OCI-LY1 (cell line): ENCODE results near the gene TAOK1.

ENCODE experiments used
- H2AFZ ChIP-seq: fragments of 200-600 bp; sonication (generic), shearing (Covaris generic); 2 replicates; pipeline ENCODE4 v1.6.0; 2014; ENCODE audit warnings: antibody characterized with exemption, mild to moderate bottlenecking, low read length
- H3F3A ChIP-seq: fragments of 200-600 bp; sonication (generic), shearing (Covaris generic); 2 replicates; pipeline ENCODE4 v1.6.0; 2014; ENCODE audit warnings: mild to moderate bottlenecking, antibody characterized with exemption, low read length, moderate library complexity; ENCODE audit not compliant: insufficient read depth
- H3K27ac ChIP-seq: fragments of 200-600 bp; sonication (generic); 2 replicates; pipeline ENCODE4 v1.5.1; 2014; ENCODE audit warnings: low read length, mixed run types, mild to moderate bottlenecking, low read depth; ENCODE audit not compliant: poor library complexity, severe bottlenecking
- H3K27me3 ChIP-seq: fragments of 200-600 bp; sonication (generic); 2 replicates; pipeline ENCODE4 v1.6.0; 2014; ENCODE audit warnings: antibody characterized with exemption, mild to moderate bottlenecking, low read length, moderate library complexity; ENCODE audit not compliant: insufficient read depth
- H3K36me3 ChIP-seq: fragments of 200-600 bp; sonication (generic); 2 replicates; pipeline ENCODE4 v1.6.1; 2014; ENCODE audit warnings: mild to moderate bottlenecking, antibody characterized with exemption, low read length, moderate library complexity, mixed read lengths; ENCODE audit not compliant: insufficient read depth
- H3K4me1 ChIP-seq: fragments of 200-600 bp; sonication (generic); 2 replicates; pipeline ENCODE4 v1.5.1; 2014; ENCODE audit warnings: mild to moderate bottlenecking, low read length, moderate library complexity; ENCODE audit not compliant: insufficient read depth, severe bottlenecking
- H3K4me2 ChIP-seq: fragments of 200-600 bp; sonication (generic), shearing (Covaris generic); 2 replicates; pipeline ENCODE4 v1.6.1; 2014; ENCODE audit warnings: low read length
- H3K4me3 ChIP-seq: fragments of 200-600 bp; sonication (generic); 2 replicates; pipeline ENCODE4 v1.5.1; 2014; ENCODE audit warnings: low read length, low read depth, mild to moderate bottlenecking, mixed read lengths; ENCODE audit not compliant: poor library complexity, severe bottlenecking
- H3K79me2 ChIP-seq: fragments of 200-600 bp; shearing (Covaris generic); 2 replicates; pipeline ENCODE4 v1.6.1; 2016; ENCODE audit warnings: mixed run types, low read length, mixed read lengths; ENCODE audit not compliant: insufficient read depth
- H3K9ac ChIP-seq: fragments of 200-600 bp; sonication (generic), shearing (Covaris generic); 2 replicates; pipeline ENCODE4 v1.6.1; 2014; ENCODE audit warnings: mild to moderate bottlenecking, low read length, mixed read lengths
- H3K9me2 ChIP-seq: fragments of 200-600 bp; sonication (generic), shearing (Covaris generic); 2 replicates; pipeline ENCODE4 v1.6.1; 2014; ENCODE audit warnings: low read depth, mild to moderate bottlenecking, low read length, mixed read lengths
- H3K9me3 ChIP-seq: fragments of 200-600 bp; shearing (Covaris generic); 2 replicates; pipeline ENCODE4 v1.6.1; 2014; ENCODE audit warnings: low read length, mixed read lengths
- H4K20me1 ChIP-seq: fragments of 200-600 bp; sonication (generic), shearing (Covaris generic); 2 replicates; pipeline ENCODE4 v1.6.0; 2016; ENCODE audit warnings: mild to moderate bottlenecking, low read length; ENCODE audit not compliant: insufficient read depth
- CTCF ChIP-seq: fragments of 200-600 bp; sonication (generic), shearing (Covaris generic); IDR thresholded peaks from 2 replicates; pipeline ENCODE4 v1.5.1; 2017; ENCODE audit warnings: mild to moderate bottlenecking, antibody characterized with exemption, low read length, moderate library complexity, mixed read lengths
- EZH2 ChIP-seq: fragments of 200-600 bp; sonication (generic), shearing (Covaris generic); IDR thresholded peaks from 2 replicates; pipeline ENCODE4 v1.8.0; 2017; ENCODE audit warnings: borderline replicate concordance, mixed run types, mild to moderate bottlenecking, antibody characterized with exemption, low read length, moderate library complexity, mixed read lengths

TAOK1 gene

GRCh38 chr17:29591737-29592608, 201.8 kb downstream of the TAOK1 start:
- peaks cover 58% of the 10 kb centered on the region for H3K4me1 ChIP-seq
- H3K9me2 ChIP-seq: no peaks in the 10 kb centered on the region
- peaks cover 9% of the 10 kb centered on the region; the same call in 1 of the 2 replicates for H3K79me2 ChIP-seq
- peak overlapping the region; percentile 93; the same call in 1 of the 2 replicates for H3K9ac ChIP-seq
- H3K36me3 ChIP-seq: no peaks in the 10 kb centered on the region
- no peaks in the 10 kb centered on the region for H3K27me3 ChIP-seq
- H3K4me2 ChIP-seq: peak overlapping the region; percentile 99
- H3K4me3 ChIP-seq: peak overlapping the region; percentile 85
- no peak overlapping the region for H2AFZ ChIP-seq
- H4K20me1 ChIP-seq: no peaks in the 10 kb centered on the region
- H3K9me3 ChIP-seq: no peaks in the 10 kb centered on the region
- no peaks in the 10 kb centered on the region for H3F3A ChIP-seq
- no peak for TF ChIP-seq EZH2
- TF ChIP-seq CTCF: peak; percentile 96
- peak overlapping the region; percentile 87 for H3K27ac ChIP-seq

GRCh38 chr17:29592850-29593551, 202.8 kb downstream of the TAOK1 start, which contains the start of gene ANKRD13B:
Gene ANKRD13B, plus strand, starts transcription at chr17:29593132. Its CDS starts 490 bp downstream, at chr17:29593622.
- no peaks in the 10 kb centered on the region for H3F3A ChIP-seq
- H3K79me2 ChIP-seq: peaks cover under 1% of the 10 kb centered on the region; the same call in 1 of the 2 replicates
- no peaks in the 10 kb centered on the region for H3K36me3 ChIP-seq
- no peak within 1 kb of the TSS for H2AFZ ChIP-seq
- H4K20me1 ChIP-seq: no peaks in the 10 kb centered on the region
- peaks cover 48% of the 10 kb centered on the region for H3K4me1 ChIP-seq
- H3K9ac ChIP-seq: peak within 1 kb of the TSS; percentile 65
- H3K27me3 ChIP-seq: no peaks in the 10 kb centered on the region
- no peaks in the 10 kb centered on the region for H3K9me3 ChIP-seq
- H3K4me2 ChIP-seq: peak within 1 kb of the TSS; percentile 99
- H3K4me3 ChIP-seq: peak within 1 kb of the TSS; percentile 85
- H3K27ac ChIP-seq: peak within 1 kb of the TSS; percentile 64
- no peak for TF ChIP-seq CTCF
- TF ChIP-seq EZH2: no peak
- H3K9me2 ChIP-seq: no peaks in the 10 kb centered on the region

- H3F3A ChIP-seq: no peaks in the 10 kb centered on the region
- H3K79me2 ChIP-seq: no peaks in the 10 kb centered on the region; the same call in 1 of the 2 replicates
- peak overlapping the region; percentile 73 for H3K4me3 ChIP-seq
- no peaks in the 10 kb centered on the region for H3K9me2 ChIP-seq
- H3K27me3 ChIP-seq: no peaks in the 10 kb centered on the region
- no peak overlapping the region for H3K27ac ChIP-seq
- H2AFZ ChIP-seq: no peak overlapping the region
- H3K9me3 ChIP-seq: no peaks in the 10 kb centered on the region
- TF ChIP-seq CTCF (peak; percentile 28), EZH2 (no peak)
- no peaks in the 10 kb centered on the region for H4K20me1 ChIP-seq
- peak overlapping the region; percentile 65 for H3K9ac ChIP-seq
- peak overlapping the region; percentile 82 for H3K4me2 ChIP-seq
- H3K36me3 ChIP-seq: no peaks in the 10 kb centered on the region
- peaks cover 41% of the 10 kb centered on the region for H3K4me1 ChIP-seq
Measured at GRCh38 chr17:29593591-29594518, 203.7 kb downstream of the TAOK1 start.
